Measurements from ENCODE around the gene SLC1A7. TPM values are rescaled to one million over a fixed set of nuclear protein-coding genes. Genes with fewer than 3 reads are reported as not detected.

The SLC1A7 gene
- total RNA-seq, 2 experiments from 2014 or later, result not detected

GRCh38 chr1:53089478-53090226 lies 52.8 kb downstream of the SLC1A7 start:
- intact Hi-C loops (cut with micrococcal nuclease), result no loop called here
- ChIA-PET CTCF (no interaction called here), POLR2A (no interaction called here)
- Mint-ChIP-seq H3K36me3 (no peaks in the 10 kb centered on the region), H3K4me1 (ENCODE audit: low read depth) (no peaks in the 10 kb centered on the region), H3K9me3 (no peaks in the 10 kb centered on the region), H3K27ac (no peak overlapping the region), H3K4me3 (no peak overlapping the region), H3K27me3 (no peaks in the 10 kb centered on the region)
- DNase-seq, result no peak

GRCh38 chr1:53088616-53089300 lies 53.7 kb downstream of the SLC1A7 start:
- no peak overlapping the region for H3K27ac Mint-ChIP-seq
- intact Hi-C loops (cut with micrococcal nuclease), result no loop called here

GRCh38 chr1:53087332-53088285 lies 54.8 kb downstream of the SLC1A7 start:
- POLR2A ChIA-PET, result no interaction called here
- Mint-ChIP-seq H3K9me3 (no peaks in the 10 kb centered on the region), H3K36me3 (no peaks in the 10 kb centered on the region), H3K4me3 (no peak overlapping the region), H3K27ac (no peak overlapping the region), H3K4me1 (ENCODE audit: low read depth) (no peaks in the 10 kb centered on the region), H3K27me3 (no peaks in the 10 kb centered on the region)
- CTCF ChIA-PET, result no interaction called here
- no peak for DNase-seq
- intact Hi-C loops (cut with micrococcal nuclease), result no loop called here

More at GRCh38 chr1:53088616-53089300, 53.7 kb downstream of the SLC1A7 start:
- Mint-ChIP-seq H3K4me3 (no peak overlapping the region), H3K4me1 (ENCODE audit: low read depth) (no peaks in the 10 kb centered on the region), H3K36me3 (no peaks in the 10 kb centered on the region), H3K27me3 (no peaks in the 10 kb centered on the region), H3K9me3 (no peaks in the 10 kb centered on the region)
- POLR2A ChIA-PET, result no interaction called here
- CTCF ChIA-PET, result no interaction called here
- DNase-seq, result no peak

- DNase-seq, result no peak
- no peaks in the 10 kb centered on the region for H3K27me3 Mint-ChIP-seq
- no peaks in the 10 kb centered on the region for H3K4me1 Mint-ChIP-seq (ENCODE audit: low read depth)
- no peak overlapping the region for H3K4me3 Mint-ChIP-seq
- POLR2A ChIA-PET, result no interaction called here
- H3K27ac Mint-ChIP-seq, result no peak overlapping the region
- CTCF ChIA-PET, result no interaction called here
- H3K36me3 Mint-ChIP-seq, result no peaks in the 10 kb centered on the region
- no peaks in the 10 kb centered on the region for H3K9me3 Mint-ChIP-seq
- intact Hi-C loops (cut with micrococcal nuclease), result no loop called here
Observed at GRCh38 chr1:53086491-53087070, 55.9 kb downstream of the SLC1A7 start.

- POLR2A ChIA-PET, result no interaction called here
- DNase-seq, result no peak
- no peak overlapping the region for H3K4me3 Mint-ChIP-seq
- intact Hi-C loops (cut with micrococcal nuclease), result no loop called here
- no peaks in the 10 kb centered on the region for H3K36me3 Mint-ChIP-seq
- CTCF ChIA-PET, result no interaction called here
- no peaks in the 10 kb centered on the region for H3K4me1 Mint-ChIP-seq (ENCODE audit: low read depth)
- H3K9me3 Mint-ChIP-seq, result no peaks in the 10 kb centered on the region
- no peak overlapping the region for H3K27ac Mint-ChIP-seq
- H3K27me3 Mint-ChIP-seq, result no peaks in the 10 kb centered on the region
Observed at GRCh38 chr1:53085405-53085804, 57.0 kb downstream of the SLC1A7 start.

GRCh38 chr1:53084589-53084971 lies 57.9 kb downstream of the SLC1A7 start:
- Mint-ChIP-seq H3K36me3 (no peaks in the 10 kb centered on the region), H3K27ac (no peak overlapping the region), H3K4me3 (no peak overlapping the region), H3K4me1 (ENCODE audit: low read depth) (no peaks in the 10 kb centered on the region), H3K27me3 (no peaks in the 10 kb centered on the region), H3K9me3 (no peaks in the 10 kb centered on the region)
- intact Hi-C loops (cut with micrococcal nuclease), result no loop called here
- no peak for DNase-seq
- ChIA-PET CTCF (no interaction called here), POLR2A (no interaction called here)

GRCh38 chr1:53083636-53084588 lies 58.5 kb downstream of the SLC1A7 start:
- no peak overlapping the region for H3K4me3 Mint-ChIP-seq
- DNase-seq, result no peak
- H3K36me3 Mint-ChIP-seq, result no peaks in the 10 kb centered on the region
- POLR2A ChIA-PET, result no interaction called here
- H3K9me3 Mint-ChIP-seq, result no peaks in the 10 kb centered on the region
- no peak overlapping the region for H3K27ac Mint-ChIP-seq
- H3K4me1 Mint-ChIP-seq (ENCODE audit: low read depth), result no peaks in the 10 kb centered on the region
- no peaks in the 10 kb centered on the region for H3K27me3 Mint-ChIP-seq
- CTCF ChIA-PET, result no interaction called here
- intact Hi-C loops (cut with micrococcal nuclease), result no loop called here

- ChIA-PET CTCF (no interaction called here), POLR2A (no interaction called here)
- no peak for DNase-seq
- Mint-ChIP-seq H3K4me1 (ENCODE audit: low read depth) (no peaks in the 10 kb centered on the region), H3K9me3 (no peaks in the 10 kb centered on the region), H3K4me3 (no peak overlapping the region), H3K27ac (no peak overlapping the region), H3K27me3 (no peaks in the 10 kb centered on the region), H3K36me3 (no peaks in the 10 kb centered on the region)
- intact Hi-C loops (cut with micrococcal nuclease), result no loop called here
Observed at GRCh38 chr1:53082826-53083455, 59.5 kb downstream of the SLC1A7 start.

GRCh38 chr1:53081384-53082066 lies 60.9 kb downstream of the SLC1A7 start:
- no peak overlapping the region for H3K27ac Mint-ChIP-seq
- DNase-seq, result no peak
- intact Hi-C loops (cut with micrococcal nuclease), result no loop called here
- no peak overlapping the region for H3K4me3 Mint-ChIP-seq
- H3K36me3 Mint-ChIP-seq, result no peaks in the 10 kb centered on the region
- H3K4me1 Mint-ChIP-seq (ENCODE audit: low read depth), result no peaks in the 10 kb centered on the region
- no peaks in the 10 kb centered on the region for H3K27me3 Mint-ChIP-seq
- POLR2A ChIA-PET, result no interaction called here
- H3K9me3 Mint-ChIP-seq, result no peaks in the 10 kb centered on the region
- CTCF ChIA-PET, result no interaction called here

- Mint-ChIP-seq H3K36me3 (no peaks in the 10 kb centered on the region), H3K27me3 (no peaks in the 10 kb centered on the region), H3K4me1 (ENCODE audit: low read depth) (no peaks in the 10 kb centered on the region), H3K4me3 (no peak overlapping the region), H3K27ac (no peak overlapping the region), H3K9me3 (no peaks in the 10 kb centered on the region)
- intact Hi-C loops (cut with micrococcal nuclease), result no loop called here
- DNase-seq, result no peak
- POLR2A ChIA-PET, result no interaction called here
- CTCF ChIA-PET, result no interaction called here
Observed at GRCh38 chr1:53080769-53081168, 61.7 kb downstream of the SLC1A7 start.

GRCh38 chr1:53080041-53080440 lies 62.4 kb downstream of the SLC1A7 start:
- no peak for DNase-seq
- ChIA-PET POLR2A (no interaction called here), CTCF (no interaction called here)
- Mint-ChIP-seq H3K4me1 (ENCODE audit: low read depth) (no peaks in the 10 kb centered on the region), H3K27ac (no peak overlapping the region), H3K4me3 (no peak overlapping the region), H3K36me3 (no peaks in the 10 kb centered on the region), H3K9me3 (no peaks in the 10 kb centered on the region), H3K27me3 (no peaks in the 10 kb centered on the region)
- intact Hi-C loops (cut with micrococcal nuclease), result no loop called here

All from activated CD4-positive, alpha-beta memory T cell treated with anti-CD3 and anti-CD28 coated beads for 36 hours (primary cell).